ENCODE measurements around the gene MYMK.

MYMK gene

GRCh38 chr9:133529874-133530273 lies 5.1 kb upstream of the MYMK start:
- H4K20me1 ChIP-seq (ENCODE audit: insufficient read depth, low read length), result no peaks in the 10 kb centered on the region
- H2AFZ ChIP-seq (ENCODE audit: low read depth, low read length), result no peak overlapping the region
- peaks cover 50% of the 10 kb centered on the region for H3K27me3 ChIP-seq (ENCODE audit: low read depth, low read length)
- H3K4me2 ChIP-seq (ENCODE audit: low read length), result no peak overlapping the region
- no peaks in the 10 kb centered on the region for H3K9me3 ChIP-seq (ENCODE audit: insufficient read depth, low read length)
- no peak overlapping the region for H3K9ac ChIP-seq (ENCODE audit: low read length)
- no peaks in the 10 kb centered on the region for H3K79me2 ChIP-seq (ENCODE audit: low read length)
- no peaks in the 10 kb centered on the region for H3K36me3 ChIP-seq (replicated peaks; ENCODE audit: low read depth, low read length)
- H3K4me1 ChIP-seq (ENCODE audit: low read length), result no peaks in the 10 kb centered on the region
- no peak overlapping the region for H3K27ac ChIP-seq (ENCODE audit: low read length)
- no peak overlapping the region for H3K4me3 ChIP-seq (ENCODE audit: low read length)
- TF ChIP-seq EZH2phosphoT487 (IDR thresholded peaks at IDR 0.05; ENCODE audit: low read depth) (no peak), CTCF (IDR thresholded peaks at IDR 0.05; ENCODE audit: low read depth, low read length) (no peak)

- Histone ChIP-seq H3K27ac (ENCODE audit: low read length) (no peak overlapping the region), H3K9me3 (ENCODE audit: insufficient read depth, low read length) (no peaks in the 10 kb centered on the region), H3K9ac (ENCODE audit: low read length) (no peak overlapping the region), H2AFZ (ENCODE audit: low read depth, low read length) (no peak overlapping the region), H4K20me1 (ENCODE audit: insufficient read depth, low read length) (no peaks in the 10 kb centered on the region), H3K4me3 (ENCODE audit: low read length) (no peak overlapping the region), H3K27me3 (ENCODE audit: low read depth, low read length) (peaks cover 50% of the 10 kb centered on the region), H3K36me3 (replicated peaks; ENCODE audit: low read depth, low read length) (no peaks in the 10 kb centered on the region), H3K79me2 (ENCODE audit: low read length) (no peaks in the 10 kb centered on the region), H3K4me2 (ENCODE audit: low read length) (no peak overlapping the region), H3K4me1 (ENCODE audit: low read length) (no peaks in the 10 kb centered on the region)
- TF ChIP-seq CTCF (IDR thresholded peaks at IDR 0.05; ENCODE audit: low read depth, low read length) (no peak), EZH2phosphoT487 (IDR thresholded peaks at IDR 0.05; ENCODE audit: low read depth) (no peak)
Observed at GRCh38 chr9:133529457-133529856, 4.7 kb upstream of the MYMK start.

GRCh38 chr9:133528876-133529241 lies 4.1 kb upstream of the MYMK start:
- no peaks in the 10 kb centered on the region for H3K79me2 ChIP-seq (ENCODE audit: low read length)
- no peaks in the 10 kb centered on the region for H3K4me1 ChIP-seq (ENCODE audit: low read length)
- H3K36me3 ChIP-seq (replicated peaks; ENCODE audit: low read depth, low read length), result no peaks in the 10 kb centered on the region
- no peaks in the 10 kb centered on the region for H4K20me1 ChIP-seq (ENCODE audit: insufficient read depth, low read length)
- no peaks in the 10 kb centered on the region for H3K9me3 ChIP-seq (ENCODE audit: insufficient read depth, low read length)
- no peak overlapping the region for H3K9ac ChIP-seq (ENCODE audit: low read length)
- H3K27ac ChIP-seq (ENCODE audit: low read length), result no peak overlapping the region
- H3K4me3 ChIP-seq (ENCODE audit: low read length), result no peak overlapping the region
- H3K27me3 ChIP-seq (ENCODE audit: low read depth, low read length), result peaks cover 50% of the 10 kb centered on the region
- H3K4me2 ChIP-seq (ENCODE audit: low read length), result no peak overlapping the region
- H2AFZ ChIP-seq (ENCODE audit: low read depth, low read length), result no peak overlapping the region
- TF ChIP-seq CTCF (IDR thresholded peaks at IDR 0.05; ENCODE audit: low read depth, low read length), result no peak
- no peak for TF ChIP-seq EZH2phosphoT487 (IDR thresholded peaks at IDR 0.05; ENCODE audit: low read depth)

GRCh38 chr9:133528001-133528875 lies 3.5 kb upstream of the MYMK start:
- Histone ChIP-seq H4K20me1 (ENCODE audit: insufficient read depth, low read length) (no peaks in the 10 kb centered on the region), H3K4me2 (ENCODE audit: low read length) (no peak overlapping the region), H2AFZ (ENCODE audit: low read depth, low read length) (no peak overlapping the region), H3K27ac (ENCODE audit: low read length) (no peak overlapping the region), H3K36me3 (replicated peaks; ENCODE audit: low read depth, low read length) (no peaks in the 10 kb centered on the region), H3K9ac (ENCODE audit: low read length) (no peak overlapping the region), H3K9me3 (ENCODE audit: insufficient read depth, low read length) (no peaks in the 10 kb centered on the region), H3K27me3 (ENCODE audit: low read depth, low read length) (peaks cover 51% of the 10 kb centered on the region), H3K4me1 (ENCODE audit: low read length) (no peaks in the 10 kb centered on the region), H3K79me2 (ENCODE audit: low read length) (no peaks in the 10 kb centered on the region), H3K4me3 (ENCODE audit: low read length) (no peak overlapping the region)
- no peak for TF ChIP-seq CTCF (IDR thresholded peaks at IDR 0.05; ENCODE audit: low read depth, low read length)
- TF ChIP-seq EZH2phosphoT487 (IDR thresholded peaks at IDR 0.05; ENCODE audit: low read depth), result no peak
